Panc1 (cell line): ENCODE results near the gene SEC61G.

Experiments used
- POLR2AphosphoS5 ChIP-seq: IDR thresholded peaks from 2 replicates; pipeline ENCODE4 v1.6.1; 2012; ENCODE audit warnings: mild to moderate bottlenecking, low read depth, low read length, moderate library complexity
- TCF7L2 ChIP-seq: IDR thresholded peaks from 2 replicates; pipeline ENCODE4 v1.6.1; 2011; ENCODE audit warnings: mild to moderate bottlenecking, low read depth, low read length, inconsistent platforms
- TF ChIP-seq, protein P1 (sequence below), 2 experiments: IDR thresholded peaks; 2 replicates each; pipeline ENCODE4 v1.6.1; 2011 to 2012; ENCODE audit warnings: low read depth in 2 of 2, control low read depth in 1 of 2, low read length in 1 of 2, mild to moderate bottlenecking in 1 of 2, moderate library complexity in 1 of 2; ENCODE audit not compliant: insufficient read depth in 1 of 2
- TF ChIP-seq, protein P2 (sequence below): fragments of 450-650 bp; IDR thresholded peaks from 2 replicates; pipeline ENCODE4 v1.5.1; 2017; ENCODE audit warnings: mild to moderate bottlenecking

DNA sequence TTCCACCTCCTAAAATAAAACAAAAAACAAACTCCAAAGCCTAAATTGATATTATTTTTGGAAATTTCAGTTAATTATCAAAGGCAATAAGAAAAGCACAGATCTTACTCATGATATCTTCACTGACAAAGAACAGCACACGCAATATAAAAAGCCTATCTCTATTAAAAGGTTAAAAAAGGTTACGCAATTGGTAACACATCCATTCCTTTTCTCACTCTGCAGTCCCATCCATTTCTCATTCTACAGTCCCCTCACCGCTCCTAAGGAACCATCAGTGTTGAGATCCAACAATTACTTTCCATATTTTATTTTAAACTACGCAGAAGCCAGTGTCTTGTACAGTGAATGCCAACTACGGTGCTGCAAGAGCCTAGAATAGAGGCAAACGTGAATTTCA, 1.3 kb downstream of the SEC61G start:
- TF ChIP-seq, protein P1, sequence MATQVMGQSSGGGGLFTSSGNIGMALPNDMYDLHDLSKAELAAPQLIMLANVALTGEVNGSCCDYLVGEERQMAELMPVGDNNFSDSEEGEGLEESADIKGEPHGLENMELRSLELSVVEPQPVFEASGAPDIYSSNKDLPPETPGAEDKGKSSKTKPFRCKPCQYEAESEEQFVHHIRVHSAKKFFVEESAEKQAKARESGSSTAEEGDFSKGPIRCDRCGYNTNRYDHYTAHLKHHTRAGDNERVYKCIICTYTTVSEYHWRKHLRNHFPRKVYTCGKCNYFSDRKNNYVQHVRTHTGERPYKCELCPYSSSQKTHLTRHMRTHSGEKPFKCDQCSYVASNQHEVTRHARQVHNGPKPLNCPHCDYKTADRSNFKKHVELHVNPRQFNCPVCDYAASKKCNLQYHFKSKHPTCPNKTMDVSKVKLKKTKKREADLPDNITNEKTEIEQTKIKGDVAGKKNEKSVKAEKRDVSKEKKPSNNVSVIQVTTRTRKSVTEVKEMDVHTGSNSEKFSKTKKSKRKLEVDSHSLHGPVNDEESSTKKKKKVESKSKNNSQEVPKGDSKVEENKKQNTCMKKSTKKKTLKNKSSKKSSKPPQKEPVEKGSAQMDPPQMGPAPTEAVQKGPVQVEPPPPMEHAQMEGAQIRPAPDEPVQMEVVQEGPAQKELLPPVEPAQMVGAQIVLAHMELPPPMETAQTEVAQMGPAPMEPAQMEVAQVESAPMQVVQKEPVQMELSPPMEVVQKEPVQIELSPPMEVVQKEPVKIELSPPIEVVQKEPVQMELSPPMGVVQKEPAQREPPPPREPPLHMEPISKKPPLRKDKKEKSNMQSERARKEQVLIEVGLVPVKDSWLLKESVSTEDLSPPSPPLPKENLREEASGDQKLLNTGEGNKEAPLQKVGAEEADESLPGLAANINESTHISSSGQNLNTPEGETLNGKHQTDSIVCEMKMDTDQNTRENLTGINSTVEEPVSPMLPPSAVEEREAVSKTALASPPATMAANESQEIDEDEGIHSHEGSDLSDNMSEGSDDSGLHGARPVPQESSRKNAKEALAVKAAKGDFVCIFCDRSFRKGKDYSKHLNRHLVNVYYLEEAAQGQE (IDR thresholded peaks at IDR 0.05; ENCODE audit: insufficient read depth in 1 of 2, low read depth in 2 of 2, low read length in 1 of 2) = no peak
- TF ChIP-seq TCF7L2 = no peak
- TF ChIP-seq, protein P2, sequence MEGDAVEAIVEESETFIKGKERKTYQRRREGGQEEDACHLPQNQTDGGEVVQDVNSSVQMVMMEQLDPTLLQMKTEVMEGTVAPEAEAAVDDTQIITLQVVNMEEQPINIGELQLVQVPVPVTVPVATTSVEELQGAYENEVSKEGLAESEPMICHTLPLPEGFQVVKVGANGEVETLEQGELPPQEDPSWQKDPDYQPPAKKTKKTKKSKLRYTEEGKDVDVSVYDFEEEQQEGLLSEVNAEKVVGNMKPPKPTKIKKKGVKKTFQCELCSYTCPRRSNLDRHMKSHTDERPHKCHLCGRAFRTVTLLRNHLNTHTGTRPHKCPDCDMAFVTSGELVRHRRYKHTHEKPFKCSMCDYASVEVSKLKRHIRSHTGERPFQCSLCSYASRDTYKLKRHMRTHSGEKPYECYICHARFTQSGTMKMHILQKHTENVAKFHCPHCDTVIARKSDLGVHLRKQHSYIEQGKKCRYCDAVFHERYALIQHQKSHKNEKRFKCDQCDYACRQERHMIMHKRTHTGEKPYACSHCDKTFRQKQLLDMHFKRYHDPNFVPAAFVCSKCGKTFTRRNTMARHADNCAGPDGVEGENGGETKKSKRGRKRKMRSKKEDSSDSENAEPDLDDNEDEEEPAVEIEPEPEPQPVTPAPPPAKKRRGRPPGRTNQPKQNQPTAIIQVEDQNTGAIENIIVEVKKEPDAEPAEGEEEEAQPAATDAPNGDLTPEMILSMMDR = no peak
- no peak for TF ChIP-seq POLR2AphosphoS5
